ENCODE data around the gene LOXL1.

LOXL1 gene

DNA sequence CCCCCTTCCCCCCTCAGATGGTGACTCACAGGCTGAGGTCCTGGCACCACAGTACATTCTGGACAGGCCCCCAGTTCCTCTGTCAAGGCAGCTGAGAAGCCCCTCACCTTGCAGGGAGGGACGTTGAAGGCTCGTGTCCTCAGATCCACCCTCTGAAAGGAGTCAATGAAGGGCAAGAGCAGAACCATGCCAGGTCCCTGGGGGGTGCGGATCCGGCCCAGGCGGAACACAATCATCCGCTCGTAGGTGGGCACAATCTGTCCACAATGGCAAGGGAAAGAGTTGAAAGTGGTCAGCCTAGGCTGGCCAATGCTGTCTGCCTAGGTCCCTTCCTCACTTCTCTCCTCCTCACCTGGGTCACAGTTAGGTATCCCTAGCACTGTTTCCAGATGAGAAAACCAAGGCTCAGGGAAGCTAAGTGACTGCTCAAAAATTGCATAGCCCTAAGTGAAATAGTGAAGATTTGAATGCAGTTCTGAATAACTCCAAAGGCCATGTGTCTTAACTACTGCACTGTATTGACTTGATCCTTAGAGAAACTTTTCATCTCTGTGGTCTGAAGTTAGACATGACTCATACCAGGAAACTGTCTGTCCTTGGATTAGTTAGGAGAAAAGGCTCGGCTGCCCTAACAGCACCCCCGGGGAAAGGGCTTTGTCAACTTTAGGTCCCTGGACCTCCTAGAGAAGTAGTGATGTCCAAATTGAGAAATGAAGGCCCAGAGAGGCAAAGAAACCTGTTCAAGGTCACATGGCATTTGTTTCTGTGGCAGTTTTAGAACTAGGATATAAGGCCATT is 62.9 kb downstream of the LOXL1 start:
- no peak for TF ChIP-seq POLR2A (IDR thresholded peaks at IDR 0.05; ENCODE audit: extremely low read depth, insufficient read length)
- TF ChIP-seq MAX (IDR thresholded peaks at IDR 0.05; ENCODE audit: low read depth, low read length) = no peak
- TF ChIP-seq MYC (IDR thresholded peaks at IDR 0.05; ENCODE audit: low read depth, low read length) = no peak
- TF ChIP-seq, protein P1, sequence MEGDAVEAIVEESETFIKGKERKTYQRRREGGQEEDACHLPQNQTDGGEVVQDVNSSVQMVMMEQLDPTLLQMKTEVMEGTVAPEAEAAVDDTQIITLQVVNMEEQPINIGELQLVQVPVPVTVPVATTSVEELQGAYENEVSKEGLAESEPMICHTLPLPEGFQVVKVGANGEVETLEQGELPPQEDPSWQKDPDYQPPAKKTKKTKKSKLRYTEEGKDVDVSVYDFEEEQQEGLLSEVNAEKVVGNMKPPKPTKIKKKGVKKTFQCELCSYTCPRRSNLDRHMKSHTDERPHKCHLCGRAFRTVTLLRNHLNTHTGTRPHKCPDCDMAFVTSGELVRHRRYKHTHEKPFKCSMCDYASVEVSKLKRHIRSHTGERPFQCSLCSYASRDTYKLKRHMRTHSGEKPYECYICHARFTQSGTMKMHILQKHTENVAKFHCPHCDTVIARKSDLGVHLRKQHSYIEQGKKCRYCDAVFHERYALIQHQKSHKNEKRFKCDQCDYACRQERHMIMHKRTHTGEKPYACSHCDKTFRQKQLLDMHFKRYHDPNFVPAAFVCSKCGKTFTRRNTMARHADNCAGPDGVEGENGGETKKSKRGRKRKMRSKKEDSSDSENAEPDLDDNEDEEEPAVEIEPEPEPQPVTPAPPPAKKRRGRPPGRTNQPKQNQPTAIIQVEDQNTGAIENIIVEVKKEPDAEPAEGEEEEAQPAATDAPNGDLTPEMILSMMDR (IDR thresholded peaks at IDR 0.05; ENCODE audit: low read depth, low read length) = no peak
- no peak overlapping the region for H3K4me3 ChIP-seq (ENCODE audit: low read depth, low read length)
- DNase-seq (ENCODE audit: low read depth) = peak; percentile 57

DNA sequence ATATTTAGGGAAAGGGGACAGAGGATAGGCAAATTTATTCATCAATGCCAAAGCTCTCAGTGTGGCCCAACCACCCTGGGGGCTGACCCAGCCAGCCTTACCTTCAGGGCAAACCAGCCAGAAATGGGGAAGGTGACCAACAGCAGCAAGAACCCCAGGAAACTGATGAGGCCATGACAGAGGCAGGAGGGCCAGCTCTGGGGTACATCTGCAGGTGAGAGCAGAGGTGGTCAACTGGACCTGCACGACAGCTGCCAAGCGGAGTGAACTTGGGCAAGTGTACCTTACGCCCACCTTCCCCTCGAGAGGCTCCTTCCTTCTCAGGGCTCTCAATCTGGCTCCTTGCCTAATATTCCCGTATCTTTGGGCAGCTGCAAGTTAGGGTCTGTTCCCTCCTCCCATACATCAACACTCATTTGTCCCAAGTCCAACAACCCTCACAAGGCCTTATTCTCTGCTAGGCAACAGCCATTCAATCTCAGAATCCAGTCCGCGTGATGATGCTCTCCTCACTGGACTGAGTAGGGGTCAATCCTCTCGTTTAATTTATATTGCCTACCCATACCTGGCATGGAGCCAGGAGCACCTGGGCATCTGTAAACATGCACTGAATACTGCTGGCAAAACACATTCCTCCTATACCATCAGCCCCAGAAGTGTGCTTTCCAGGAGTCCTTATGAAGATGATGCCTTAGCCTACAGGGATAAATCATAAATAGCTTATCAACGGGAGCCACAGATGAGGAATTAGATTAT is 64.2 kb downstream of the LOXL1 start:
- TF ChIP-seq POLR2A (IDR thresholded peaks at IDR 0.05; ENCODE audit: extremely low read depth, insufficient read length) = no peak
- TF ChIP-seq, protein P1 (IDR thresholded peaks at IDR 0.05; ENCODE audit: low read depth, low read length) = no peak
- no peak for TF ChIP-seq MAX (IDR thresholded peaks at IDR 0.05; ENCODE audit: low read depth, low read length)
- TF ChIP-seq MYC (IDR thresholded peaks at IDR 0.05; ENCODE audit: low read depth, low read length) = no peak
- no peak for DNase-seq (ENCODE audit: low read depth)
- no peak overlapping the region for H3K4me3 ChIP-seq (ENCODE audit: low read depth, low read length)

DNA sequence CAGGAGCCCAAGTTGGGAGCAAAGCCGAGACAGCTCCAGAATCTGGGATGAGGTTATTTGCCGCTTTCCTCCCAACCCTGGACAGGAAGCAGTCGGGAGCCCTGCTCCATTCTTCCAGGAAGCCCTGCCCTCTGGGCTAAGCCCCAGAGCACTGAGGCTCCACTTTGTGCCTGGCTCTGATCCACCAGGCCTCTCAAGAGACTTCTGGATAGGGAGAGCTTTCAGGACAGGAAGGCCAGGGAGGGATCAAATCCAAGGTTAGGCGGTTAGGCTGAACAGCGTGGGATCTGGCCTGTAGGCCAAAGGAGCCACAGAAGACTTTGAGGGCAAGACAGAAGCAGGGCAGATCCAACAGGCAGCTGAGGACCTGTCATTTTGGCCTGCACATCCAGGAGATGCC is 65.0 kb downstream of the LOXL1 start:
- no peak for DNase-seq (ENCODE audit: low read depth)
- TF ChIP-seq, protein P1 (IDR thresholded peaks at IDR 0.05; ENCODE audit: low read depth, low read length) = no peak
- TF ChIP-seq MAX (IDR thresholded peaks at IDR 0.05; ENCODE audit: low read depth, low read length) = no peak
- TF ChIP-seq POLR2A (IDR thresholded peaks at IDR 0.05; ENCODE audit: extremely low read depth, insufficient read length) = no peak
- TF ChIP-seq MYC (IDR thresholded peaks at IDR 0.05; ENCODE audit: low read depth, low read length) = no peak
- peak overlapping the region; percentile 67 for H3K4me3 ChIP-seq (ENCODE audit: low read depth, low read length)

DNA sequence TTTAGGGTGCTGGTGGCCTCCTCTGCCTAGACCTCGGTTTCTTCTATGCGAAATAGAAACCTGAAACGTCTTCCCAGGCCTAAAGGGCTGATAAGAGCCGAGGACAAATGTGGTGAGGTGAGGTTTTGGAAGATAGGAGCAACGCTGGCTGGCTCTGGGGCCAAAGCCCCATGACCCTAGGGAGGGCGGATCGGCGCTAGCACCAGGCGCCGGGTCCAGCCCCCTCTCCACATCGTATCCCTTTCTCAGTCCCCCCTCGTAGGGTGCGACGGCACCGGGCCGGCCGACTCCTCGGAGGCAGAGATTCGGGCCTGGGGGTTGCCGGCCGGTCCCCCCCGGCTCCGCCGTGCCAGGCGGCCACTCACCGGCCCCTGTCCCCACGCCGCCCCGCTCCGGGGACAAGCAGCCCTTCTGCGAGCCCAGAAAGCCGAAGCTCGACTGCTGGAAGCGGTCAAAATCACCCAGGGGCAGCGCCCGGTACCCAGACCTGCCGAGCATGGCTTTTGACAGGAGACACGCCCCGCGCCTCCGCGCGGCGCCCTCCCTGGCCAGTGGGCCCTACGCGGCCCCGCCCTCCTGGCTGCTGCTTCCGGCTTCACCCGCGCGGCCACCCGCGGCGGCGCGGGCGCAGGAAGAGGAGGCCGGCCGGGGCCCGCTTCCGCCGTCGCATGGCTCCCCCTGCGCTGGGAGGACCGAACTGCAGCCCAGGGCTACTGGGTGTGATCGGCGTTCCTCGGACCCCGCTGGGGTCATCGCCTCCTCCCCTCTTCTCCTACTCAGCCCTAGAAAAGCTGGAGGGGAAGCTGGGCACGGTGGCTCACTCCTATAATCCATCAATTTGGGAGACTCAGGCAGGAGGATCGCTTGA is 65.7 kb downstream of the LOXL1 start, which contains the start of gene STOML1:
Gene STOML1 (minus strand): TSS at position 570 of the 868 bp plus-strand sequence. CDS start 72 bp downstream, at position 498.
- peak within 1 kb of the TSS; percentile 67 for H3K4me3 ChIP-seq (ENCODE audit: low read depth, low read length)
- TF ChIP-seq, protein P1 (IDR thresholded peaks at IDR 0.05; ENCODE audit: low read depth, low read length) = peak; percentile 68
- TF ChIP-seq POLR2A (IDR thresholded peaks at IDR 0.05; ENCODE audit: extremely low read depth, insufficient read length) = peak; percentile 54
- TF ChIP-seq MAX (IDR thresholded peaks at IDR 0.05; ENCODE audit: low read depth, low read length) = peak; percentile 95
- peak; percentile 75 for TF ChIP-seq MYC (IDR thresholded peaks at IDR 0.05; ENCODE audit: low read depth, low read length)
- DNase-seq (ENCODE audit: low read depth) = peak; percentile 94

DNA sequence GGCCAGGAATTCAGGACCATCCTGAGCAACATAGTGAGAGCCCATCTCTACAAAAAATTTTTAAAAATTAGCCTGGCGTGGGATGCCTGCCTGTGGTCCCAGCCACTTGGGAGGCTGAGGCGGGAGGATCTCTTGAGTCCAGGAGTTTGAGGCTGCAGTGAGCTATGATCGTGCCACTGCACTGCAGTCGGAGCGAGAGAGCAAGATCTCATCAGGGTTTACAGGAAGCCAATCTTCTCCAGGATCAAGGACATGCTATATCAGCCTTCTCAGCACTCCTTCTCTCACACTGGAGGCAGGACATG is 66.3 kb downstream of the LOXL1 start:
- TF ChIP-seq POLR2A (IDR thresholded peaks at IDR 0.05; ENCODE audit: extremely low read depth, insufficient read length) = no peak
- TF ChIP-seq, protein P1 (IDR thresholded peaks at IDR 0.05; ENCODE audit: low read depth, low read length) = no peak
- TF ChIP-seq MAX (IDR thresholded peaks at IDR 0.05; ENCODE audit: low read depth, low read length) = no peak
- TF ChIP-seq MYC (IDR thresholded peaks at IDR 0.05; ENCODE audit: low read depth, low read length) = no peak

More for the DNA sequence above, 66.3 kb downstream of the LOXL1 start:
- DNase-seq (ENCODE audit: low read depth) = no peak
- H3K4me3 ChIP-seq (ENCODE audit: low read depth, low read length) = no peak overlapping the region

Data from NB4 (cell line).